ENCODE results near the gene PPP1R3D. TPM values are rescaled to one million over a fixed set of nuclear protein-coding genes. Genes with fewer than 3 reads are reported as not detected.

PPP1R3D gene
- 2.8 and 5.7 TPM in 2 replicates for total RNA-seq

GRCh38 chr20:59940129-59940955 lies at the start of gene PPP1R3D, which contains the start of gene FAM217B:
Gene PPP1R3D, minus strand, starts transcription at chr20:59940305. Its CDS starts 374 bp downstream, at chr20:59939931.
Gene FAM217B, plus strand, starts transcription at chr20:59940389. Its CDS starts 3,555 bp downstream, at chr20:59943944.

GRCh38 chr20:59958123-59958522 lies 18.0 kb upstream of the PPP1R3D start, which contains the start of gene CDH26:
Gene CDH26, plus strand, starts transcription at chr20:59958423. Its CDS starts 304 bp downstream, at chr20:59958727.

GRCh38 chr20:59933296-59933848 lies 6.7 kb downstream of the PPP1R3D start, which contains the start of gene SYCP2:
Gene SYCP2, minus strand, starts transcription at chr20:59933637. Its CDS starts 11,224 bp downstream, at chr20:59922413.

Other genes with a start within 250 kb of the PPP1R3D start
- gene SYCP2, start 6.7 kb downstream of the PPP1R3D start, total RNA-seq = 0.13 and 0.16 TPM in 2 replicates
- gene FAM217B, start 84 bp upstream of the PPP1R3D start, total RNA-seq = 4.2 and 8.1 TPM in 2 replicates
- gene CDH26, start 18.1 kb upstream of the PPP1R3D start, total RNA-seq = not detected in 2 replicates

Data from mesangial cell (primary cell).